Activated naive CD4-positive, alpha-beta T cell (primary cell): Measurements from ENCODE around the gene PCDH12.

Source experiments
- DNase-seq, 4 experiments: peaks; one replicate each; lab custom pipeline; 2025; lab: John Stamatoyannopoulos, UW

PCDH12 gene

DNA sequence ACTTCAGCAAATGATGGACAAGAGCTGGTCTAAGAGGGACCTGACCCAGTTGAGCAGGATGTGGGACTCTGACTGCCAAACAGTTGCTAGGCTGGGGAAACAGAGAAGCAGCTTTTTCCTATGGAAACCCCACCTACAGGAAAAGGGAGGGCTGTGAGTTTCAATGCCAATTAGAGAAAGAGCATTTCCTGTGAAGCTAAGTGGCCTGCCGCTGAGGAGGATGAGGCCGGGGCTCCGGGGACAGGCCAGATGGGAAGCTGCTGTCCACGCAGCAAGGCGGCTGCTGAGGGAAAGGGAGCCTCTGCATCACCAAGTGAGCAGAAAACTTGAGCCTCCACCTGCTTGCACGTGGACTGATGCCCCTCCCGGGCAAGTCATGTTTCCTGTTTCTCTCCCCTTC, at the start of gene PCDH12:
TSS of gene PCDH12 (minus strand) at position 90 of the 400 bp plus-strand sequence. CDS start 351 bp downstream, outside the sequence.
- no peak for DNase-seq

GRCh38 chr5:142007237-142007544, 49.2 kb upstream of the PCDH12 start:
- DNase-seq, result no peak

DNA sequence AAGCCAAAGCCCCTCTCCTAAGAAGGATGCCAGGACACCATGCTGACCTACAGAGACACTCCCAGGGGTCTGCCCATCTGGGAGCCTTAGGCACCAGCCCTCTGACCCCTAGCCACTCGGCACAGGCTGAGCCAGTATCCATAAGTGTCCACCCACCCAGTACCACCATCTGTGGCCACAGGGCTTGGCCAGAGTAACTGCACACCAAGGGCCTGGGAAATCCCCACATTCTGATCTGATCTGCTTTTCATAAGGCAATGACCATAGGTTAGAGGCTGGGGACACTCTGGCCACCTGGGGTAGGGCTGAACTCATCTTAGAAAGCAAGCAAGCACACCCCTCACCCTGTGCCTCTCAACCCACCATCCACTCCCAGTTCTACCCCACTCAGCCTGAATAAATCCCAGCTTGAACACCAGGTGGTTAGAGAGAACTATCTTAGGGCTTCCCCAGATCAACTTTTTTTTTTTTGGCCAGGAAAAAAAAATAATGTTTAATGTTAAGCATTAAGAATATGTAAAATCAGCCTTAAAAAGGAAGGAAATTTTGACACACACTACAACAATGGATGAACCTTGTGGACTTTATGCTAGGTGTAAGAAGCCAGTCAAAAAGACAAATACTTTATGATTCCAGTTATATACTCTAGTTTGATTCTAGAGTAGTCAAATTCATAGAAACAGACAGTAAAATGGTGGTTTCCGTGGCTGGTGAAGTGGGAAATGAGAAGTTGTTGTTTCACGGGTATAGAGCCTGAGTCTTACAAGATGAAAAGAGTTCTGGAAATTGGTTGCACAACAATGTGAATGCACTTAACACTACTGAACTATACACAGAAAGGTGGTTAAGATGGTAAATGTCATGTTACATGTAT, 48.6 kb upstream of the PCDH12 start:
- DNase-seq, result no peak

DNA sequence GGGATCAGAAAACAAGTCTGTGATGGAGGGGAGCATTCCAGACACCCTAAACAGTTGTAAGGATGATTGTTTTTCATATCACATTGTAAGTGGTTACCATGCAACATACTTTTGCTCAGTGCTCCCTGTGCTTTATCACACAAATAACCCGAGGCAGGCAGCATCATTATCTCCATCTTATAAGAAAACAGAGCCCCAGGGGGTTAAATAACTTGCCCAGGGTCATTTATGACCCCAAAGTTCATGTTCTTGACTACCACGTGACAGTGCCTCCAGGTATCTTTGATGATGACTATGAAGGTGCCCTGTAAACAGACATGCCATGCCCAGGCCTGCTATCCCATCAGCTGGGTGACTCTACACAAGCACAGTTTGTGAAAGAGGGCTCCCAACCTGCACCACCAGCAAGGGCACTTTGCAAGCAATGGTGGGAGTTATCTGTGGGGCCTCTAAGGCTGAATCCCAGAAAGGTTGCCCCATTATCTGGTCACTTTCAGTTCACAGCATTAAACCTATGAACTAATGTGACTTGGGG, 45.3 kb upstream of the PCDH12 start:
- no peak for DNase-seq

GRCh38 chr5:142000704-142001484, 42.9 kb upstream of the PCDH12 start:
- no peak for DNase-seq

- no peak for DNase-seq
These were observed 42.2 kb upstream of the PCDH12 start for GRCh38 chr5:142000173-142000572.

DNA sequence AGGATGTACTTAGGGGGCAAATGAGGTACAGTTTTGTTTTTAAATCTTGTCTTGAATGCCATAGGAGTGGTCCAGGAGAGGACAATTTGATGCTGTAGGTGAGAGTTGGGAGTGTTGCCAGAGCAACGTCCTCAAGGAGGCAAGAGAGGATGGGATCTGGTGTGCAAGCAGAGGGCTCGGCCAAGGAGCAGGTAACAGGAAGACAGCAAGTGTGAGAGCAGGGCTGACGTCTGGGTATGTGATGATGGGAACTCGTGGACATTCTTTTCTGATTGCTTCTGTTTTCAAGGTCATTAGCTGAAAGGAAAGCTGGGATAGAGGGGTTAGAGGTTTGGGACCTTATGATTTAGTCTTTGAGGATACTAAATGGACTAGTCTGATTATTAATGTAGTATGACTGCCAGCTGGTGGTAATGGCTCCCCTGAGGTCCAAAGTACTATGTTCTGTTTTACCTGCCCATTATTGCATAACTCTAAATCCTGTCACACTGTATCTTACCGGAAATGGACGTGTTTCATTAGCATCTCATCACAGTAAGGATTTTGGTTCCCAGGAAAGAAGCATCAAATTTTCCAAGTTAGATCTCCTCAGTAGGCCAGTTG, 39.5 kb upstream of the PCDH12 start:
- DNase-seq, result no peak

DNA sequence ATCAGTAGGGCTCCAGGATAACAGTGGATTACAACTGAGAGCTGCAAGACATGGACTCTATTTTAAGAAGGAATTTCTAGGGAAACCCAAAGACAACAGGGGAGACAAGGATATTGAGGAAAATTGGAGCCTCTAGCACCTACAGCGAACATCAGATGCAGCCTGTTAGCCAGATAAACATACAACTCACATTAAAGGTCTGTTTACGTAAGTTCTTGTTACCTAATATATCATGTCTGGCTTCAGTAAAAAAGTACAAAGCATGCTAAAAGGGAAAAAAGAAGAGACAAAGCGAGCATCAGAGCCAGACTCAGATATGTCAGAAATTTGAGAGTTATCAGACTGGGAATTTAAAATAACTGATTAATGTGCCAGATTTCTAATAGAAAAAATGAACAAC, 37.7 kb upstream of the PCDH12 start:
- no peak for DNase-seq

DNA sequence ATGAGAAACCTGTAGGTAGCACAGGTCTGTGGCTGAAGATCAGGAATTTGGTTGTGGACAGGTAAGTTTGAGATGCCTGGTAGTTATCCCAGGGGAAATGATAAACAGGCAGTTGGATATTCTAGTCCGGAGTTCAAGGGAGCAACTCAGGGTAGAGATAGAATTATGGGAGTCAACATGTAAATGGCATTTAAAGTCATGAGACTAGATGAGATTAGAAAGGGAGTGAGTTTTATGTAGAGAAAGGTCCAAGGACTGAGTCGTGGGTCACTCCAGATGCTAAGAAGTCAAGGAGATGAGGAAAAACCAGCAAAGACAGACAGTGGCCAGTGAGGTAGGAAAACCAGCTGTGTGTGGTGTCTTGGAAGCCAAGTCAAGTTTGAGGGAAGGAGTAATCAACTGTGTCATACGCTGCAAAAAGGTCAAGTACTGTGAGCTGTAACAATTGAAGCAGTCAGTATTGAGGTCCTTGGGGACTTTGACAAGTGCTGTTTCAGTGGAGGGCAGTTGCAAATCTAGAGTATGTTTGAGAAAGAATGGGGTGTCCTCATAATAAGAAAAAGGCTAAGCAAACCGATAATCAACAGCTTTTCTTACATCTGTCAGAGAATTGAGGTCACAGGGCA, 36.6 kb upstream of the PCDH12 start:
- DNase-seq, result no peak

- peak; percentile 17 to 71 (median 69) for DNase-seq
These were observed 34.5 kb upstream of the PCDH12 start for GRCh38 chr5:141992349-141992963.

GRCh38 chr5:141989720-141990119, 31.7 kb upstream of the PCDH12 start:
- no peak for DNase-seq

GRCh38 chr5:141986072-141986471, 28.1 kb upstream of the PCDH12 start:
- DNase-seq, result no peak

DNA sequence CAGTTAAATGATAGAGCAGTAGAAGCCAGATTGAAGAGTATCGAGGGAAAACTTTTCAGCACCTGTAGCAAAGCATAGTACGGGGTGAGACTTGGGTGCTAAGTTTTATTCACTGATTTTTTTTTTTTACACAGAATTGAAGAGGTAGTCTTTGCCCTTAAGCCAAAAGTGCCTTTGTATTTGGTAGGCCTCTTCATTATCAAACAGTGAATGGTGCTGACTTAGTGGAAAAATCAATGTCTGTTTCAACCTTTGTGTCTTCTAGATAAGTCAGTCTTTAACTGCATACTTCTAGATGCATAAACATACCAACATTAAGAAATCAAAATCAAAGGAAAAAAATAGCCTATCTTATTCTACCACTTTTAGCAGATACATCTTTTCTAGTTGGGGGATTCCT, 24.6 kb upstream of the PCDH12 start:
- no peak for DNase-seq

- no peak for DNase-seq
These were observed 20.4 kb upstream of the PCDH12 start for GRCh38 chr5:141978389-141978788.

DNA sequence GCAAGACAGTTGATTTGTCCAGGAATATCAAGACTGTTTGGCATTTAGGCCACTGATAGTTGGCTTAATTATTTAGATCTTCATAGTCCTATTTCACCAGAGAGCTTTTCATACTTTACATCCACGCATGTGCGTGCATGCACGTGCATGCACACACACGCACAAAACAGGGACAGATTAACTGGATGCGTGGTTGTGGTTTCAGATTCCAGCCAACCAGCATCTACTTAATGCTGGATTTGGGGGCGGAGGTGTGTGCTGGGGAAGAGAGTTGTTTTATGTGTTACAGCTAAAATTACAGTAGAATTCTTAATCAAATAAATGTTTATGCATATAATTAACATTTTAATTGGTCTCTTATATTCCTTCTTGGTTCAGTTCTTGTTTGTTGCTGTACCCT, 18.2 kb upstream of the PCDH12 start:
- DNase-seq, result no peak

GRCh38 chr5:141973871-141974595, 16.0 kb upstream of the PCDH12 start:
- no peak for DNase-seq

GRCh38 chr5:141969783-141970771, 12.1 kb upstream of the PCDH12 start:
- no peak for DNase-seq

- peak; percentile 80 to 90 (median 84) for DNase-seq
These were observed 11.1 kb upstream of the PCDH12 start, which contains the start of gene RNF14 for GRCh38 chr5:141968914-141969608. RNF14 (plus strand) TSS chr5:141969105; CDS start chr5:141973589, 4,484 bp downstream.

GRCh38 chr5:141966963-141967333, 8.9 kb upstream of the PCDH12 start:
- no peak for DNase-seq
